ENCODE measurements around the gene BMI1.

BMI1 gene

GRCh38 chr10:22319547-22319979 lies 1.3 kb upstream of the BMI1 start:
- FAIRE-seq (no peak), DNase-seq (ENCODE audit: insufficient read length, low spot score) (no peak)

GRCh38 chr10:22319980-22320558 lies 830 bp upstream of the BMI1 start:
- FAIRE-seq (no peak), DNase-seq (ENCODE audit: insufficient read length, low spot score) (no peak)

GRCh38 chr10:22321156-22321923 lies 441 bp downstream of the BMI1 start:
- no peak for FAIRE-seq
- DNase-seq (ENCODE audit: insufficient read length, low spot score), result no peak

- DNase-seq (ENCODE audit: insufficient read length, low spot score) (no peak), FAIRE-seq (no peak)
These were observed 1.2 kb downstream of the BMI1 start for GRCh38 chr10:22321924-22322640.

- DNase-seq (ENCODE audit: insufficient read length, low spot score) (no peak), FAIRE-seq (no peak)
These were observed 1.8 kb downstream of the BMI1 start for GRCh38 chr10:22322641-22323160.

GRCh38 chr10:22323538-22324305 lies 2.8 kb downstream of the BMI1 start:
- DNase-seq (ENCODE audit: insufficient read length, low spot score) (no peak), FAIRE-seq (no peak)

GRCh38 chr10:22324413-22324812 lies 3.5 kb downstream of the BMI1 start:
- no peak for FAIRE-seq
- DNase-seq (ENCODE audit: insufficient read length, low spot score), result no peak

GRCh38 chr10:22324893-22325271 lies 4.0 kb downstream of the BMI1 start:
- FAIRE-seq (no peak), DNase-seq (ENCODE audit: insufficient read length, low spot score) (no peak)

- no peak for DNase-seq (ENCODE audit: insufficient read length, low spot score)
- no peak for FAIRE-seq
These were observed 4.6 kb downstream of the BMI1 start for GRCh38 chr10:22325272-22326144.

- DNase-seq (ENCODE audit: insufficient read length, low spot score) (no peak), FAIRE-seq (no peak)
These were observed 5.3 kb downstream of the BMI1 start for GRCh38 chr10:22326145-22326702.

- FAIRE-seq (no peak), DNase-seq (ENCODE audit: insufficient read length, low spot score) (no peak)
These were observed 8.3 kb downstream of the BMI1 start for GRCh38 chr10:22329150-22329549.

GRCh38 chr10:22332116-22332692 lies 11.3 kb downstream of the BMI1 start:
- FAIRE-seq (no peak), DNase-seq (ENCODE audit: insufficient read length, low spot score) (no peak)

GRCh38 chr10:22333167-22333974 lies 12.5 kb downstream of the BMI1 start:
- no peak for FAIRE-seq
- DNase-seq (ENCODE audit: insufficient read length, low spot score), result no peak

GRCh38 chr10:22333975-22334282 lies 13.0 kb downstream of the BMI1 start:
- no peak for DNase-seq (ENCODE audit: insufficient read length, low spot score)
- FAIRE-seq, result no peak

GRCh38 chr10:22334414-22335172 lies 13.7 kb downstream of the BMI1 start:
- DNase-seq (ENCODE audit: insufficient read length, low spot score), result no peak
- no peak for FAIRE-seq

GRCh38 chr10:22335173-22335933 lies 14.5 kb downstream of the BMI1 start:
- DNase-seq (ENCODE audit: insufficient read length, low spot score) (no peak), FAIRE-seq (no peak)

All from HTR-8/SVneo (cell line).